A673 (cell line): ENCODE data around the gene CCL14. TPM values are rescaled to one million over a fixed set of nuclear protein-coding genes. Genes with fewer than 3 reads are reported as not detected.
"Not testable (repeated sequence)": the region's sequence is repeated elsewhere in the genome, so short reads cannot be mapped to it uniquely, and the experiment has no call there.

ENCODE experiments used
- BruUV-seq: library from RNA; stranded (reverse); fragments of 400-500 nt; replicated peaks from 2 replicates; lab custom pipeline; 2021; lab: Mats Ljungman, UMichigan
- CTCF ChIA-PET: fragments of 300-600 bp; sonication (Branson Sonifier 250); formaldehyde crosslinking; loops from one replicate; lab custom pipeline; 2022; ENCODE audit warnings: antibody characterized with exemption; lab: Charles Lee
- POLR2A ChIA-PET: fragments of 300-600 bp; sonication (Branson Sonifier 250); formaldehyde crosslinking; loops from one replicate; lab custom pipeline; 2022; ENCODE audit warnings: antibody characterized with exemption; ENCODE audit not compliant: low non-redundant PET; lab: Charles Lee
- DNase-seq: peaks from one replicate; pipeline ENCODE4 v3.0.0-alpha.2; 2015; ENCODE audit warnings: low spot score
- H3K27ac ChIP-seq: fragments of 200-600 bp; sonication (generic); 2 replicates; pipeline ENCODE4 v1.5.1; 2016; ENCODE audit warnings: mixed run types, low read depth, mild to moderate bottlenecking, mixed read lengths, antibody characterized with exemption, low read length; ENCODE audit not compliant: poor library complexity, severe bottlenecking
- H3K27me3 ChIP-seq: fragments of 200-600 bp; sonication (generic); replicated peaks from 2 replicates; pipeline ENCODE4 v1.6.1; 2017; ENCODE audit warnings: mixed run types, low read depth, mild to moderate bottlenecking, mixed read lengths, antibody characterized with exemption, low read length; ENCODE audit not compliant: insufficient read depth, poor library complexity
- H3K36me3 ChIP-seq: fragments of 200-600 bp; sonication (generic); 2 replicates; pipeline ENCODE4 v1.6.1; 2016; ENCODE audit warnings: mixed run types, mild to moderate bottlenecking, mixed read lengths, antibody characterized with exemption, low read length; ENCODE audit not compliant: insufficient read depth, poor library complexity, severe bottlenecking
- H3K4me1 ChIP-seq: fragments of 200-600 bp; sonication (generic); 2 replicates; pipeline ENCODE4 v1.6.1; 2017; ENCODE audit warnings: mixed run types, mild to moderate bottlenecking, mixed read lengths, antibody characterized with exemption, low read length; ENCODE audit not compliant: insufficient read depth, poor library complexity, severe bottlenecking
- H3K4me3 ChIP-seq: fragments of 200-600 bp; sonication (generic); 2 replicates; pipeline ENCODE4 v1.5.1; 2016; ENCODE audit warnings: low read depth, mixed run types, mild to moderate bottlenecking, mixed read lengths, low read length; ENCODE audit not compliant: poor library complexity, severe bottlenecking
- H3K9me3 ChIP-seq: fragments of 200-600 bp; sonication (generic); 2 replicates; pipeline ENCODE4 v1.6.1; 2016; ENCODE audit warnings: mixed run types, low read depth, mild to moderate bottlenecking, mixed read lengths, antibody characterized with exemption, low read length; ENCODE audit not compliant: poor library complexity, severe bottlenecking
- EZH2 ChIP-seq: fragments of 200-600 bp; sonication (generic); IDR thresholded peaks from 2 replicates; pipeline ENCODE4 v1.6.1; 2017; ENCODE audit warnings: borderline replicate concordance, low read depth, mild to moderate bottlenecking, mixed read lengths, antibody characterized with exemption, low read length; ENCODE audit not compliant: poor library complexity, severe bottlenecking
- intact Hi-C: fragments of 100-400 bp; cut with micrococcal nuclease; formaldehyde crosslinking; loops from one replicate; pipeline ENCODE4 v1.10.0; 2022; ENCODE audit not compliant: unreplicated experiment
- total RNA-seq: library from RNA; stranded (reverse); gene quantifications from 2 replicates; pipeline ENCODE4 v1.2.3, GENCODE V29; 2021
- TF ChIP-seq, protein P1 (sequence below): fragments of 300-800, 200-600 bp; sonication (generic); conservative IDR thresholded peaks from 2 replicates; pipeline ENCODE4 v1.5.1; 2017; ENCODE audit warnings: low read depth, mild to moderate bottlenecking, antibody characterized with exemption, low read length, moderate library complexity, mixed read lengths

The CCL14 gene
- total RNA-seq, 1 experiment from 2014 or later: not detected

DNA sequence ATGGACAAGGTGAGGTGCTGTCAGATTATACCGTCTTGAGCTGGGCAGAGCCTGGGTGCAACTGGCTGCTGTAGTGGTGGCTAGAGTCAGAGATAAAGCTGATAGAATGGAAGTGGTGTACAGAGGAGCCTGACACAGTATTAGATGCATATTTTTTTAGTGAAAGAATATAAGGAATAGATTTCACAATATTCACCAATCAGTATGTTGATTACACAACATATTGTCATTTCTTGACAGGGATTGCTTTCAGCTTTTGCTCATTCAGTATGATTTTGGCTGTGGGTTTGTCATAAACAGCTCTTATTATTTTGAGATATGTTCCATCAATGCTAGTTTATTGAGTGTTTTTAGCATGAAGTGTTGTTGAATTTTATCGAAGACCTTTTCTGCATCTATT is 32.9 kb upstream of the CCL14 start:
- BruUV-seq: no TSS peak
- ChIA-PET POLR2A (no interaction called here), CTCF (no interaction called here)
- TF ChIP-seq, protein P1, sequence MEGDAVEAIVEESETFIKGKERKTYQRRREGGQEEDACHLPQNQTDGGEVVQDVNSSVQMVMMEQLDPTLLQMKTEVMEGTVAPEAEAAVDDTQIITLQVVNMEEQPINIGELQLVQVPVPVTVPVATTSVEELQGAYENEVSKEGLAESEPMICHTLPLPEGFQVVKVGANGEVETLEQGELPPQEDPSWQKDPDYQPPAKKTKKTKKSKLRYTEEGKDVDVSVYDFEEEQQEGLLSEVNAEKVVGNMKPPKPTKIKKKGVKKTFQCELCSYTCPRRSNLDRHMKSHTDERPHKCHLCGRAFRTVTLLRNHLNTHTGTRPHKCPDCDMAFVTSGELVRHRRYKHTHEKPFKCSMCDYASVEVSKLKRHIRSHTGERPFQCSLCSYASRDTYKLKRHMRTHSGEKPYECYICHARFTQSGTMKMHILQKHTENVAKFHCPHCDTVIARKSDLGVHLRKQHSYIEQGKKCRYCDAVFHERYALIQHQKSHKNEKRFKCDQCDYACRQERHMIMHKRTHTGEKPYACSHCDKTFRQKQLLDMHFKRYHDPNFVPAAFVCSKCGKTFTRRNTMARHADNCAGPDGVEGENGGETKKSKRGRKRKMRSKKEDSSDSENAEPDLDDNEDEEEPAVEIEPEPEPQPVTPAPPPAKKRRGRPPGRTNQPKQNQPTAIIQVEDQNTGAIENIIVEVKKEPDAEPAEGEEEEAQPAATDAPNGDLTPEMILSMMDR: no peak
- no peak for TF ChIP-seq EZH2
- H3K4me1 ChIP-seq: no peaks in the 10 kb centered on the region
- intact Hi-C loops: no loop called here
- no peaks in the 10 kb centered on the region for H3K27me3 ChIP-seq
- H3K4me3 ChIP-seq: no peak overlapping the region
- no peaks in the 10 kb centered on the region for H3K9me3 ChIP-seq
- no peak for DNase-seq
- H3K36me3 ChIP-seq: no peaks in the 10 kb centered on the region
- H3K27ac ChIP-seq: no peak overlapping the region

DNA sequence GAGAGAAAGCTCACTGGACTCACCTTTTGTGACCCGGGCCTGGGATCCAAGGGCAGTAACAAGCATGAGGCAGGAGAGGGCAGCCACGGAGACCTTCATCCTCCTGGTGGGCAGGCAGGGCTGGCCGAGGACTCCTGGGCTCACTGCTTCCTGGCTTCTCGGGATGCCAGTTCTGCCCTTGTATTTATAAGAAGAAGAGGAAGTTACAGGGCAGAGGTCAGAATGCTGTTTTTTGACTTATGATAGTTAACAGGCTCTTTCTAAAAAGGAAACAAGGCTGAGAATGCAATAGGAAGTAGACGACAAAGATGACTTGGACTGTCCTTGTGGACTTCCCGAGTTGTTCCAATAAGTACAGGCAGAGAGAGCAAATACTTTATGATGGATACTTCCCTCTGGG is 31.3 kb upstream of the CCL14 start, which contains the start of gene CCL23:
Gene CCL23, minus strand, starts transcription at position 174 of the 400 bp plus-strand sequence. Its CDS starts 75 bp downstream, at position 99.
- no peaks in the 10 kb centered on the region for H3K4me1 ChIP-seq
- ChIA-PET POLR2A (no interaction called here), CTCF (no interaction called here)
- H3K9me3 ChIP-seq: no peaks in the 10 kb centered on the region
- no peaks in the 10 kb centered on the region for H3K36me3 ChIP-seq
- BruUV-seq: no TSS peak
- H3K27ac ChIP-seq: no peak within 1 kb of the TSS
- H3K4me3 ChIP-seq: no peak within 1 kb of the TSS
- intact Hi-C loops: no loop called here
- H3K27me3 ChIP-seq: no peaks in the 10 kb centered on the region
- no peak for TF ChIP-seq EZH2
- TF ChIP-seq, protein P1: no peak
- no peak for DNase-seq

DNA sequence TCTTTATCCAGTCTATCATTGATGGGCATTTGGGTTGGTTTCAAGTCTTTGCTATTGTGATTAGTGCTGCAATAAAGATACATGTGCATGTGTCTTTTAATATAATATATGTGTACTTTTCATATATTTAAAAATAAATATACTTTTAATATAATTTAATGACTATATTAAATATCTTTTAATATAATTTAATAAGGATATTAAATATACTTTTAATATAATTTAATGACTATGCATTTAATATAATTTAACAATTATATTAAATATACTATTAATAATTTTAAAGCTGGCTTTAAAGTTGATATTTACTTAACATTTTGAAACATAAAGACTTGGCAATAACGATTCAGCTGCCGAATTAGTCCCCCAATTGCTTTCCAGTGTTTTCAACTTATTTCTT is 30.0 kb upstream of the CCL14 start:
- intact Hi-C loops: no loop called here
- BruUV-seq: no TSS peak
- H3K27me3 ChIP-seq: no peaks in the 10 kb centered on the region

DNA sequence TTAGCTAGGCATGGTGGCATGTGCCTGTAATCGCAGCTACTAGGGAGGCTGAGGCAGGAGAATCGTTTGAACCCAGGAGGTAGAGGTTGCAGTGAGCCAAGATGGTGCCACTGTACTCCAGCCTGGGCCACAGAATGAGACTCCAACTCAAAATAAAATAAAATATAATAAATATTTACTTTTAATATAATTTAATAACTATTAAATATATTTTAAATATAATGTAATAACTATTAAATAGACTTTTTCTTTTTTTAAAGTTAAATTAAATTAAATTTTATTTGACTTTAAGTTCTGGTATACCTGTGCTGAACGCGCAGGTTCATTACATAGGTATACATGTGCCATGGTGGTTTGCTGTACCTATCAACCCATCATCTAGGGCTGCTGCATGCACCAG is 29.4 kb upstream of the CCL14 start:
- POLR2A ChIA-PET: not testable (repeated sequence)

More for the DNA sequence above, 30.0 kb upstream of the CCL14 start:
- H3K4me3 ChIP-seq: no peak overlapping the region
- POLR2A ChIA-PET: no interaction called here
- CTCF ChIA-PET: no interaction called here
- no peaks in the 10 kb centered on the region for H3K4me1 ChIP-seq
- no peak for DNase-seq
- no peaks in the 10 kb centered on the region for H3K9me3 ChIP-seq
- no peak overlapping the region for H3K27ac ChIP-seq
- no peak for TF ChIP-seq EZH2
- TF ChIP-seq, protein P1: no peak
- H3K36me3 ChIP-seq: no peaks in the 10 kb centered on the region

More for the DNA sequence above, 29.4 kb upstream of the CCL14 start:
- BruUV-seq, H3K4me3 ChIP-seq, H3K36me3 ChIP-seq, H3K4me1 ChIP-seq, intact Hi-C loops, CTCF ChIA-PET, H3K27me3 ChIP-seq, H3K27ac ChIP-seq, DNase-seq, H3K9me3 ChIP-seq: not testable (repeated sequence)
